Measurements from ENCODE around the gene CIB1. TPM values are rescaled to one million over a fixed set of nuclear protein-coding genes. Genes with fewer than 3 reads are reported as not detected.

CIB1 gene
- total and polyA plus RNA-seq, 4 experiments from 2014 or later, result 95.2 to 345 (median 179) TPM

GRCh38 chr15:90201944-90202375, 31.8 kb downstream of the CIB1 start:
- Histone ChIP-seq H3K9me3 (ENCODE audit: control insufficient read depth in 1 of 2, low read length in 2 of 2) (no peaks in the 10 kb centered on the region), H3K27me3 (ENCODE audit: insufficient read depth, low read length) (no peaks in the 10 kb centered on the region), H3K4me1 (ENCODE audit: insufficient read depth, low read length) (peaks cover 24% of the 10 kb centered on the region), H3K27ac (ENCODE audit: low read depth, low read length) (peak overlapping the region; percentile 74), H3K36me3 (ENCODE audit: insufficient read depth, low read length) (no peaks in the 10 kb centered on the region), H3K4me3 (ENCODE audit: low read length in 2 of 2) (peak overlapping the region; percentile 17 to 79)
- H3K4me3 Mint-ChIP-seq, result peak overlapping the region; percentile 81 to 92 (median 90)
- no peaks in the 10 kb centered on the region for H3K27me3 Mint-ChIP-seq
- H3K9me3 Mint-ChIP-seq, result no peaks in the 10 kb centered on the region
- ChIA-PET POLR2A (ENCODE audit: partially characterized antibody) (interaction anchor here (0.6 to 7.5 kb wide), 15 partner anchors 12 to 189 kb away, joined by 3 to 130 read pairs (median 7); partner anchors contain the start of genes CIB1, GDPGP1, NGRN and TTLL13), CTCF (ENCODE audit: partially characterized antibody) (interaction anchor here (0.6 to 2.1 kb wide), 7 partner anchors 10 to 449 kb away, joined by 3 to 9 read pairs (median 5); no protein-coding TSS in a partner anchor)
- intact Hi-C loops (cut with micrococcal nuclease), result loop anchor here (1.0 to 2.0 kb wide), 3 partner anchors 17 to 63 kb away; partner anchors contain the start of gene NGRN
- peak overlapping the region; percentile 29 to 91 (median 52) for H3K27ac Mint-ChIP-seq
- H3K4me1 Mint-ChIP-seq, result peaks cover 14 to 35% (median 25%) of the 10 kb centered on the region in 4 donors
- no peak for DNase-seq
- H3K36me3 Mint-ChIP-seq, result peaks cover 0 to 2% of the 10 kb centered on the region in 2 donors

GRCh38 chr15:90201130-90201943, 32.4 kb downstream of the CIB1 start, which contains the start of gene SEMA4B:
SEMA4B (plus strand) TSS chr15:90201330; CDS start chr15:90201579, 249 bp downstream.
- no peaks in the 10 kb centered on the region for H3K36me3 ChIP-seq (ENCODE audit: insufficient read depth, low read length)
- POLR2A ChIA-PET (ENCODE audit: partially characterized antibody), result interaction anchor here (0.6 to 7.5 kb wide), 24 partner anchors 9 to 516 kb away, joined by 3 to 130 read pairs (median 4); partner anchors contain the start of genes BLM, CIB1, GDPGP1 and IDH2
- no peaks in the 10 kb centered on the region for H3K9me3 ChIP-seq (ENCODE audit: control insufficient read depth in 1 of 2, low read length in 2 of 2)
- Mint-ChIP-seq H3K4me1 (peaks cover 14 to 35% (median 25%) of the 10 kb centered on the region in 4 donors), H3K27me3 (no peaks in the 10 kb centered on the region), H3K36me3 (peaks cover 0 to 2% of the 10 kb centered on the region in 2 donors), H3K4me3 (peak within 1 kb of the TSS; percentile 81 to 91 (median 90)), H3K9me3 (no peaks in the 10 kb centered on the region), H3K27ac (peak within 1 kb of the TSS; percentile 41 to 91 (median 80))
- H3K4me1 ChIP-seq (ENCODE audit: insufficient read depth, low read length), result peaks cover 24% of the 10 kb centered on the region
- peak within 1 kb of the TSS; percentile 74 for H3K27ac ChIP-seq (ENCODE audit: low read depth, low read length)
- intact Hi-C loops (cut with micrococcal nuclease), result loop anchor here (1.0 to 2.0 kb wide), 3 partner anchors 17 to 64 kb away; partner anchors contain the start of gene NGRN
- CTCF ChIA-PET (ENCODE audit: partially characterized antibody), result interaction anchor here (0.8 to 2.9 kb wide), 7 partner anchors 9 to 58 kb away, joined by 3 to 15 read pairs (median 3); partner anchors contain the start of genes CIB1 and GDPGP1
- peak; percentile 70 to 78 (median 73) for DNase-seq
- H3K4me3 ChIP-seq (ENCODE audit: low read length in 2 of 2), result peak within 1 kb of the TSS; percentile 17 to 79
- no peaks in the 10 kb centered on the region for H3K27me3 ChIP-seq (ENCODE audit: insufficient read depth, low read length)

GRCh38 chr15:90200534-90201129, 33.1 kb downstream of the CIB1 start:
- Histone ChIP-seq H3K27me3 (ENCODE audit: insufficient read depth, low read length) (no peaks in the 10 kb centered on the region), H3K36me3 (ENCODE audit: insufficient read depth, low read length) (no peaks in the 10 kb centered on the region), H3K4me3 (ENCODE audit: low read length in 2 of 2) (peak overlapping the region in 1 of 2 donors; percentile 79), H3K4me1 (ENCODE audit: insufficient read depth, low read length) (peaks cover 24% of the 10 kb centered on the region), H3K9me3 (ENCODE audit: control insufficient read depth in 1 of 2, low read length in 2 of 2) (no peaks in the 10 kb centered on the region), H3K27ac (ENCODE audit: low read depth, low read length) (peak overlapping the region; percentile 74)
- ChIA-PET POLR2A (ENCODE audit: partially characterized antibody) (interaction anchor here (0.8 to 7.5 kb wide), 22 partner anchors 9 to 516 kb away, joined by 3 to 130 read pairs (median 5); partner anchors contain the start of genes BLM, CIB1, GDPGP1 and IDH2), CTCF (ENCODE audit: partially characterized antibody) (interaction anchor here (1.0 to 2.9 kb wide), 5 partner anchors 9 to 41 kb away, joined by 3 to 15 read pairs (median 4); partner anchors contain the start of genes CIB1 and GDPGP1)
- DNase-seq, result no peak
- Mint-ChIP-seq H3K4me1 (peaks cover 14 to 31% (median 25%) of the 10 kb centered on the region in 4 donors), H3K27me3 (no peaks in the 10 kb centered on the region), H3K4me3 (peak overlapping the region; percentile 66 to 87 (median 84)), H3K36me3 (peaks cover 0 to 2% of the 10 kb centered on the region in 2 donors), H3K27ac (peak overlapping the region in 6 of 7 donors; percentile 57 to 91 (median 81)), H3K9me3 (no peaks in the 10 kb centered on the region)
- intact Hi-C loops (cut with micrococcal nuclease), result loop anchor here (1.0 to 2.0 kb wide), 3 partner anchors 16 to 65 kb away; partner anchors contain the start of gene NGRN

GRCh38 chr15:90194655-90195054, 39.1 kb downstream of the CIB1 start:
- Mint-ChIP-seq H3K9me3 (no peaks in the 10 kb centered on the region), H3K27me3 (no peaks in the 10 kb centered on the region), H3K4me1 (peaks cover 16 to 32% (median 17%) of the 10 kb centered on the region in 4 donors), H3K4me3 (no peak overlapping the region), H3K36me3 (no peaks in the 10 kb centered on the region), H3K27ac (peak overlapping the region in 2 of 7 donors; percentile 5 to 39)
- no peak overlapping the region for H3K27ac ChIP-seq (ENCODE audit: low read depth, low read length)
- no peak overlapping the region for H3K4me3 ChIP-seq (ENCODE audit: low read length in 2 of 2)
- H3K9me3 ChIP-seq (ENCODE audit: control insufficient read depth in 1 of 2, low read length in 2 of 2), result no peaks in the 10 kb centered on the region
- no peaks in the 10 kb centered on the region for H3K36me3 ChIP-seq (ENCODE audit: insufficient read depth, low read length)
- no peaks in the 10 kb centered on the region for H3K27me3 ChIP-seq (ENCODE audit: insufficient read depth, low read length)
- H3K4me1 ChIP-seq (ENCODE audit: insufficient read depth, low read length), result peaks cover 13% of the 10 kb centered on the region
- no peak for DNase-seq
- intact Hi-C loops (cut with micrococcal nuclease), result no loop called here
- ChIA-PET CTCF (ENCODE audit: partially characterized antibody) (interaction anchor here (1.5 to 1.9 kb wide), 2 partner anchors 9 to 48 kb away, joined by 4 read pairs; no protein-coding TSS in a partner anchor), POLR2A (ENCODE audit: partially characterized antibody) (interaction anchor here (1.2 kb wide), 1 partner anchor 11 kb away, joined by 3 read pairs; no protein-coding TSS in a partner anchor)

- Histone ChIP-seq H3K27ac (ENCODE audit: low read depth, low read length) (no peak overlapping the region), H3K4me1 (ENCODE audit: insufficient read depth, low read length) (peaks cover 13% of the 10 kb centered on the region), H3K9me3 (ENCODE audit: control insufficient read depth in 1 of 2, low read length in 2 of 2) (no peaks in the 10 kb centered on the region), H3K4me3 (ENCODE audit: low read length in 2 of 2) (no peak overlapping the region), H3K27me3 (ENCODE audit: insufficient read depth, low read length) (no peaks in the 10 kb centered on the region), H3K36me3 (ENCODE audit: insufficient read depth, low read length) (no peaks in the 10 kb centered on the region)
- Mint-ChIP-seq H3K4me3 (peak overlapping the region in 1 of 8 donors; percentile 10), H3K27ac (peak overlapping the region in 3 of 7 donors; percentile 48 to 79 (median 58)), H3K36me3 (no peaks in the 10 kb centered on the region), H3K4me1 (peaks cover 10 to 27% (median 12%) of the 10 kb centered on the region in 4 donors), H3K27me3 (no peaks in the 10 kb centered on the region), H3K9me3 (no peaks in the 10 kb centered on the region)
- no peak for DNase-seq
- ChIA-PET POLR2A (ENCODE audit: partially characterized antibody) (interaction anchor here (1.5 to 4.9 kb wide), 2 partner anchors 8 to 38 kb away, joined by 5 to 45 read pairs; partner anchors contain the start of gene SEMA4B), CTCF (ENCODE audit: partially characterized antibody) (interaction anchor here (1.1 to 1.9 kb wide), 4 partner anchors 8 to 731 kb away, joined by 3 to 8 read pairs (median 5); partner anchors contain the start of gene SEMA4B)
- intact Hi-C loops (cut with micrococcal nuclease), result no loop called here
Observed at GRCh38 chr15:90192961-90193786, 40.6 kb downstream of the CIB1 start.

All from CD4-positive, alpha-beta memory T cell (primary cell).